ENCODE measurements around the gene SUMO4. TPM values are rescaled to one million over a fixed set of nuclear protein-coding genes. Genes with fewer than 3 reads are reported as not detected.

The SUMO4 gene
- total RNA-seq, 3 donors from 2014 or later = 1.7 to 3.6 (median 2.7) TPM

DNA sequence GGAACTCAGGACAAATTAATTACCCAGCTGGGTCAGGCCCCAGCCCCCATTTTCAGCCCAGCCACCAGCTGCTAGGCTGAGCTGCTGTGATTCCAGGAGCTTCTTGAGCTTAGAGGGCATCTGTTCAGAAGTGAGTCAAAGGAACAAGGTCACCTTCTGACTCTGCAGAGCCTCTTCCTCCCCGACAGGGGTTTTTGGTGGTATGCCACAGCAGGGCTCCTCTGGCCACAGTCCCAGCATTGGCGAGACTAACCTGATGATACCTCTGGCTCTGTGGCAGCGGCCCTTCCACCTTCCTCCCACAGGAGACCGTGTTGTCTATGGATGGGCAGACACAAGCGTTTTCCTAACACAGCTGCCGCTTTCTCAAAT, 45.0 kb downstream of the SUMO4 start:
- TF ChIP-seq, protein P1, sequence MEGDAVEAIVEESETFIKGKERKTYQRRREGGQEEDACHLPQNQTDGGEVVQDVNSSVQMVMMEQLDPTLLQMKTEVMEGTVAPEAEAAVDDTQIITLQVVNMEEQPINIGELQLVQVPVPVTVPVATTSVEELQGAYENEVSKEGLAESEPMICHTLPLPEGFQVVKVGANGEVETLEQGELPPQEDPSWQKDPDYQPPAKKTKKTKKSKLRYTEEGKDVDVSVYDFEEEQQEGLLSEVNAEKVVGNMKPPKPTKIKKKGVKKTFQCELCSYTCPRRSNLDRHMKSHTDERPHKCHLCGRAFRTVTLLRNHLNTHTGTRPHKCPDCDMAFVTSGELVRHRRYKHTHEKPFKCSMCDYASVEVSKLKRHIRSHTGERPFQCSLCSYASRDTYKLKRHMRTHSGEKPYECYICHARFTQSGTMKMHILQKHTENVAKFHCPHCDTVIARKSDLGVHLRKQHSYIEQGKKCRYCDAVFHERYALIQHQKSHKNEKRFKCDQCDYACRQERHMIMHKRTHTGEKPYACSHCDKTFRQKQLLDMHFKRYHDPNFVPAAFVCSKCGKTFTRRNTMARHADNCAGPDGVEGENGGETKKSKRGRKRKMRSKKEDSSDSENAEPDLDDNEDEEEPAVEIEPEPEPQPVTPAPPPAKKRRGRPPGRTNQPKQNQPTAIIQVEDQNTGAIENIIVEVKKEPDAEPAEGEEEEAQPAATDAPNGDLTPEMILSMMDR (IDR thresholded peaks at IDR 0.05) = no peak
- intact Hi-C loops (cut with DNase I, micrococcal nuclease) = no loop called here
- no peak for ATAC-seq

DNA sequence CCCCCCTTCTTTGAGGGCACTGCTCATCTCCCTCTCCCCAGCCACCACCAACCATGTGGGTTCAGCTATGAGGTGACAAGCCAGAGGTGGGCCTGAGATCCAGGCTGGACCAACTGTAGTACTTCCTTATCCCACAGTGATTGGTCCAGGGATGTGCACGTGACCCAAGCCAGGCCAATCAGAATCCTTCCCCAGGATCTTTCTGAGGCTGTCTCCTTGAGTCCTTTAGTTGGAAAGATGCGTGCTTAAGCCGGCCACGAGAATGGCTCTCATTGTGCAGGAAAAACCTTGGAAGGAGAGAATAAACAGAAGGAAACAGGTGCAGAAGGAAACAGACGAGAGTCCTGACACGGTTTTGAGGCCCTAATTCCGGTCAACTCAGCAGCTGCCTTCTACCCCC, 45.5 kb downstream of the SUMO4 start:
- Histone ChIP-seq H3K36me3 (ENCODE audit: low read depth) (no peaks in the 10 kb centered on the region), H3K4me3 (no peak overlapping the region), H3K9me3 (no peaks in the 10 kb centered on the region), H3K4me1 (ENCODE audit: low read depth) (peaks cover 4% of the 10 kb centered on the region)
- TF ChIP-seq, protein P1 (IDR thresholded peaks at IDR 0.05) = no peak
- ATAC-seq (no peak), DNase-seq (no peak)
- intact Hi-C loops (cut with DNase I, micrococcal nuclease) = no loop called here

More for the DNA sequence above, 45.0 kb downstream of the SUMO4 start:
- Histone ChIP-seq H3K36me3 (ENCODE audit: low read depth) (no peaks in the 10 kb centered on the region), H3K4me3 (no peak overlapping the region), H3K4me1 (ENCODE audit: low read depth) (no peaks in the 10 kb centered on the region), H3K9me3 (no peaks in the 10 kb centered on the region)
- no peak for DNase-seq

DNA sequence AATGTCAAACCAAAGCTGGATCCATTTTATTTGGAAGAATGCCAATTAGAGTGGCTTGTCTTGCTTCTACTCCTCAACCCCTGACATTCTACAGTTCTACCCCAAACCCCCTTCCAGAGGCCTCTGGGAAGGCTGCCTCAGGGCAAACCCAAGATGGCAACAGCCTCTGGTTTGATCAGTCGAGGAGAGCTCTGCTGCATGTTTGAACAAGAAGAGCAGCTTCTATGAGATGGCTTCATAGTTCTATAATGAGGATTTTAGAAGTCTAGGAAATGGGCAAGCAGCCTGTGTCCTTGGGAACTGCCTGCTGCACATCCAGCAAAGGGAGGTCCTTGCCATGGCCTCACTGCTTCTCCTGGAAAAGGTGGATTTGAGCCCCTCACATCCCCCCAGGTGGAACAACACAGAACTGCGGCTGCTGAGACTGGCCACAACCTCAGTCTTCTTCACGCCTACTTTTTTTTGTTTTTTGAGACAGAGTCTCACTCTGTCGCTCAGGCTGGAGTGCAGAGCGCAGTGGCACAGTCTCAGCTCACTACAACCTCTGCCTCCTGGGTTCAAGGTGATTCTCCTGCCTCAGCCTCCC, 46.8 kb downstream of the SUMO4 start:
- Histone ChIP-seq H3K9me3 (no peaks in the 10 kb centered on the region), H3K36me3 (ENCODE audit: low read depth) (no peaks in the 10 kb centered on the region), H3K4me1 (ENCODE audit: low read depth) (peaks cover 8% of the 10 kb centered on the region), H3K4me3 (no peak overlapping the region)
- ATAC-seq (no peak), DNase-seq (peak in 2 of 3 donors; percentile 14 to 21)
- TF ChIP-seq, protein P1 (IDR thresholded peaks at IDR 0.05) = no peak
- intact Hi-C loops (cut with DNase I, micrococcal nuclease) = no loop called here

DNA sequence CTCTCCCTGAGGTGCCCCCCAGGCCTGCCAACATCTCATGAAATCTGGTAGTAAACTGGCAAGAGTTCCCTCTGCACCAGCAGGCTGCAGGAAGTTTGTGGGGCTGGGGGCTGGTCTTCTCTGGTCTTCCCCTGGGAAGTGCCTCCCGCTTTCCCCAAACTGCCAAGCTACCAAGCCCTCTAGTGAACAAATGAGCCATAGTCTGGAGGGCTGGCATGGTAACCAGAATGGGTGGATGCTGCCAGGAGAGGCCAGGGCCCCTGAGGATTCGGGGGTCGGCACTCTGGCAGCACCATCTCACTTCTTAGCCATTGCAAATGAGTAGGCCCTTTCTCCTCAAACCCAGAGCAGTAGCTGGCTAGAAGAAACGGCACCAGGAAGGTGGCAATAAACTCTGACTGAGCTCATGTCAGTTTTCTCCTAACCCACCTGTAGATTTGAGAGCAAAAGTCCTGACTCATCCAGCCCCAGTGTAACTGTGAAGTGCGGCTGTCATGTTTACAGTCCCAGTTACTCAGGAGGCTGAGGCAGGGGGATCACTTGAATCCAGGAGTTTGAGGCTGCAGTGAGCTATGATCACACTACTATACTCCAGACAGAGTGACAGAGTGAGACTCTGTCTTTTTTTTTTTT, 48.9 kb downstream of the SUMO4 start:
- H3K9me3 ChIP-seq = no peaks in the 10 kb centered on the region
- no peak for ATAC-seq
- H3K36me3 ChIP-seq (ENCODE audit: low read depth) = no peaks in the 10 kb centered on the region
- intact Hi-C loops (cut with DNase I, micrococcal nuclease) = no loop called here
- H3K4me3 ChIP-seq = no peak overlapping the region
- H3K4me1 ChIP-seq (ENCODE audit: low read depth) = peaks cover 21% of the 10 kb centered on the region
- TF ChIP-seq, protein P1 (IDR thresholded peaks at IDR 0.05) = no peak
- DNase-seq = peak in 1 of 3 donors; percentile 11

DNA sequence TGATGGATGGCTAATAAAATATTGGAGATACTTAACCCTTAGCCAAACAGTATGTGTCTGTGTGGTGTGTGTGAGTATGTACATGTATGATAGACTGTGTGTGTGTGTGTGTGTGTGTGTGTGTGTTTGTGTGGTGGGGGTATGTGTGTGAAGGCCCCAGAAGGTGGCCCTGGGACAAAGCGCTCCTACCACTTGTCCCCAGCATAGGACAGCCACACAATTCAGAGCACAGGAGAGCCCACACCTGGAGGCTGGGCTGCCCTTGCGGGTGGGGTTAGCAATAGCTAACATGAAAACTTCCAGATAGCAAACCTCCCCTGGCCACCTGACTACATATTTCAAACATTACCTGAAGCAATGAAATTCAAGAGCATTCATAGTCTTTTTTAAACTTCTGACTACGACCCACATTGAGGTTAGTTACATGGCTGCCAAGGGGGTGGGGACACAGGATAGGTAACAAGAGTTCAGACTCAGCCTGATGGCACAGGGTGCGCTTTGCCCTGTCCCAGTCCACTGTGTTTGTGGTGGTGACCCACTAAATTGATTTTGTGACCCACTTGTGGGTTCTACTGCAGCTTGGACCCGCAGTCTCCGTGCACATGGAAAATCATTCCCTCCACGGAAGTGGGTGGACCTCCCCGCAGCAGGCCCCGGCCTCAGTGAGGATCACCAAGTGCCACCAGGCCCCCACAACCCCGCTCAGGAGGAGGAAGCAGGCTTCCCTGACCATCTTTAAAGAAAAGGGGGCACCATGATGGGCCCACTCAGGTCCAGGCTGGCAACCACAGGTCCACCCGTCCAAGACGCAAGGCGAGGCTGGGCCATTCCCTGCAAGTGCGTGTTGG, 50.0 kb downstream of the SUMO4 start:
- no peak for ATAC-seq
- DNase-seq = peak in 2 of 3 donors; percentile 37 to 46
- intact Hi-C loops (cut with DNase I, micrococcal nuclease) = no loop called here
- Histone ChIP-seq H3K4me3 (no peak overlapping the region), H3K36me3 (ENCODE audit: low read depth) (no peaks in the 10 kb centered on the region), H3K4me1 (ENCODE audit: low read depth) (peaks cover 32% of the 10 kb centered on the region), H3K9me3 (no peaks in the 10 kb centered on the region)
- TF ChIP-seq, protein P1 (IDR thresholded peaks at IDR 0.05) = no peak

Other genes starting within 250 kb of the SUMO4 start
- 100 to 1,000 TPM in 1 of 3 donors, 10 to 100 TPM in 2; 57.1 to 124 (median 70.2) TPM for gene TAB2, start 82.5 kb upstream of the SUMO4 start, total RNA-seq
- gene ZC3H12D, start 84.8 kb downstream of the SUMO4 start, total RNA-seq = 1 to 10 TPM; 5.2 to 9.1 (median 8.9) TPM
- 10 to 100 TPM; 16.4 to 25.6 (median 21.5) TPM for gene PPIL4, start 145.8 kb downstream of the SUMO4 start, total RNA-seq
- gene GINM1, start 166.1 kb downstream of the SUMO4 start, total RNA-seq = 10 to 100 TPM; 45.6 to 64.6 (median 48.4) TPM
- 10 to 100 TPM in 2 of 3 donors, 1 to 10 TPM in 1; 9.2 to 16.8 (median 13.2) TPM for gene KATNA1, start 248.5 kb downstream of the SUMO4 start, total RNA-seq